HepG2 (cell line): ENCODE data around the gene PAPPA2. TPM values are rescaled to one million over a fixed set of nuclear protein-coding genes. Genes with fewer than 3 reads are reported as not detected.

Source experiments
- CC2D1A ChIP-seq: sonication (generic); formaldehyde crosslinking; IDR thresholded peaks from 2 replicates; pipeline ENCODE4 v1.8.1; 2023; ENCODE audit warnings: mild to moderate bottlenecking, missing genetic modification reagents
- CHD2 ChIP-seq: IDR thresholded peaks from 2 replicates; pipeline ENCODE4 v1.6.1; 2011; ENCODE audit warnings: low read depth, low read length, improper control_type of control experiment
- DMAP1 ChIP-seq: IDR thresholded peaks from 2 replicates; pipeline ENCODE4 v1.6.1; 2016
- IKZF1 ChIP-seq: fragments of 450-650 bp; IDR thresholded peaks from 2 replicates; pipeline ENCODE4 v1.7.1; 2016
- MAFF ChIP-seq: IDR thresholded peaks from 2 replicates; pipeline ENCODE4 v1.6.1; 2011; ENCODE audit warnings: low read depth, low read length, improper control_type of control experiment
- NR2F6 ChIP-seq, 2 experiments: IDR thresholded peaks; 2 replicates each; pipeline ENCODE4 v1.6.1; 2016; ENCODE audit warnings: antibody characterized with exemption in 1 of 2, mild to moderate bottlenecking in 1 of 2
- RNF2 ChIP-seq: fragments of 450-650 bp; conservative IDR thresholded peaks from 2 replicates; pipeline ENCODE4 v1.6.1; 2016; ENCODE audit warnings: low read depth
- SIX4 ChIP-seq: sonication (generic); formaldehyde crosslinking; IDR thresholded peaks from 2 replicates; pipeline ENCODE4 v1.4.0; 2020; ENCODE audit warnings: missing genetic modification reagents
- SRSF4 ChIP-seq: fragments of 200-400 bp; formaldehyde crosslinking; IDR thresholded peaks from one replicate; pipeline ENCODE4 v1.6.1; 2018; ENCODE audit warnings: mild to moderate bottlenecking, low read depth, low read length, moderate library complexity; ENCODE audit not compliant: poor library complexity, severe bottlenecking
- TMF1 ChIP-seq: sonication (generic); formaldehyde crosslinking; IDR thresholded peaks from 2 replicates; pipeline ENCODE4 v1.8.1; 2022; ENCODE audit warnings: low read depth, missing genetic modification reagents
- TP53 ChIP-seq: sonication (generic); formaldehyde crosslinking; conservative IDR thresholded peaks from 2 replicates; pipeline ENCODE4 v1.4.0; 2020; ENCODE audit warnings: missing genetic modification reagents
- ZBTB44 ChIP-seq: sonication (generic); formaldehyde crosslinking; IDR thresholded peaks from 2 replicates; pipeline ENCODE4 v1.4.0; 2020; ENCODE audit warnings: missing genetic modification reagents
- ZNF143 ChIP-seq: sonication (generic); formaldehyde crosslinking; IDR thresholded peaks from 2 replicates; pipeline ENCODE4 v1.4.0; 2020; ENCODE audit warnings: missing genetic modification reagents
- ZNF224 ChIP-seq: sonication (generic); formaldehyde crosslinking; IDR thresholded peaks from 2 replicates; pipeline ENCODE4 v1.5.0; 2020; ENCODE audit warnings: mild to moderate bottlenecking, missing genetic modification reagents
- ZNF234 ChIP-seq: sonication (generic); formaldehyde crosslinking; conservative IDR thresholded peaks from 2 replicates; pipeline ENCODE4 v1.5.1; 2020; ENCODE audit warnings: mild to moderate bottlenecking, missing genetic modification reagents
- ZNF414 ChIP-seq: sonication (generic); formaldehyde crosslinking; IDR thresholded peaks from 2 replicates; pipeline ENCODE4 v1.5.0; 2020; ENCODE audit warnings: missing genetic modification reagents
- ZNF547 ChIP-seq: sonication (generic); formaldehyde crosslinking; IDR thresholded peaks from 2 replicates; pipeline ENCODE4 v1.5.1; 2020; ENCODE audit warnings: mild to moderate bottlenecking, missing genetic modification reagents
- ZZZ3 ChIP-seq: sonication (generic); formaldehyde crosslinking; IDR thresholded peaks from 2 replicates; pipeline ENCODE4 v1.4.0; 2020; ENCODE audit warnings: missing genetic modification reagents, mild to moderate bottlenecking, borderline replicate concordance
- polyA plus RNA-seq, 8 experiments: library from polyadenylated mRNA; depleted of rRNA in 3 of 8; stranded (reverse) in 7 of 8; unstranded in 1 of 8; fragments of >200 nt; fragmentation: Illumina TruSeq in 4 of 8; extraction: Trizol in 4 of 8; gene quantifications; 2 replicates each; pipeline versions ENCODE4 v1.2.1 to v1.2.3, GENCODE V29; 2011 to 2016; ENCODE audit warnings: low read depth in 4 of 8, missing spikeins in 1 of 8, mixed read lengths in 1 of 8; ENCODE audit not compliant: insufficient read depth in 1 of 8
- total RNA-seq, 5 experiments: library from RNA; depleted of rRNA; stranded (reverse); fragments of >200 nt; fragmentation: Illumina TruSeq; extraction: Trizol; gene quantifications; 2 replicates each; pipeline ENCODE4 v1.2.3, GENCODE V29; 2016; ENCODE audit warnings: low read depth in 1 of 5
- TF ChIP-seq, protein P1 (sequence below), 2 experiments: fragments of 450-650 bp in 1 of 2; sonication (generic) in 1 of 2; formaldehyde crosslinking in 1 of 2; IDR thresholded peaks; 2 replicates each; pipeline versions ENCODE4 v1.6.1 to v1.8.0; 2016 to 2022; ENCODE audit warnings: antibody characterized with exemption in 1 of 2, mild to moderate bottlenecking in 1 of 2, missing genetic modification reagents in 1 of 2

Gene PAPPA2
- total and polyA plus RNA-seq, 2 of the 13 experiments (the other 11 are each of a cell fraction or from before 2014, with no cell fraction given): 0.01 TPM; not detected in 1

DNA sequence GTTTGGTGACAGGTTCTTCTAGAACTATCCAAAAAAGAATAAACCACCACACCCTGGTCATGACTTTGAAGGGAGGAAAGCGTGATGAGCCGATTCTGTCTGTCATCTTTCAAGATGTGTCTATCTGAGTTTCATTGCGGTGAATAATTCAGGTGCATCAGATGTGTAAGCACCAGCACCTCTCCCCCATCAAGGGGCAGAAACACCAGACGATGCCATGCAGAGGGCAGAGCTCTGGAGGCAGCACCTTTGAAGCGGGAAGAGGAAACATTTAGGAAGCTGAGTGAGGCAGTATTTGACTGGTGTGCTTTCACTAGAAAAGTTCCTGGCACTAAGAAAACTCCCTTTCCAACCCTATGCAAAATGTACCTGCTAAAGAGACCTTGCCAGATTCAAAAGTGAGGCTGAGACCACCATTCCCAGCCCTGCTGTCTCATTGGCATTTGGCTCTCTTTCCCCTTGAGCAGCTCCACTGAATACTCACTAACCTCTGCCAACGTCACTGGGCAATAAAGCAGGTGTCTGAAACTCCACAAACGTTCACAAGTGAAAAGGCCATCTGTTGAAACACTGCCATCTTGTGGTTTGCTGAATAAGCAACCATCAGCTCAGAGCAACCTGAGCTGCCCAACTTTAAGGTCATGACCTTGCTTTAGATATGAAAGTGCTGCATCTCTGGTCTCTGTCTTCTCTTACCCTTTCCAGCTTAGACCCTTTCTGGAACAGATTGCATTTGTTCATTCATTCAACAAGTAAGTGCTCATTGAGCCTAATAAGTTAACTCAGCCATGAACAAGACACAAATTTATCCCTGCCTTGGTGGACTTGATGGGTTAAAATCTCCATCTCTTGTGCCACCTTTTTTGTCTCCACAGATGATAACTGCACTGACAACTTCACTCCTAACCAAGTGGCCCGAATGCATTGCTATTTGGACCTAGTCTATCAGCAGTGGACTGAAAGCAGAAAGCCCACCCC lies 228.6 kb downstream of the PAPPA2 start (continued):
- TF ChIP-seq, protein P1, sequence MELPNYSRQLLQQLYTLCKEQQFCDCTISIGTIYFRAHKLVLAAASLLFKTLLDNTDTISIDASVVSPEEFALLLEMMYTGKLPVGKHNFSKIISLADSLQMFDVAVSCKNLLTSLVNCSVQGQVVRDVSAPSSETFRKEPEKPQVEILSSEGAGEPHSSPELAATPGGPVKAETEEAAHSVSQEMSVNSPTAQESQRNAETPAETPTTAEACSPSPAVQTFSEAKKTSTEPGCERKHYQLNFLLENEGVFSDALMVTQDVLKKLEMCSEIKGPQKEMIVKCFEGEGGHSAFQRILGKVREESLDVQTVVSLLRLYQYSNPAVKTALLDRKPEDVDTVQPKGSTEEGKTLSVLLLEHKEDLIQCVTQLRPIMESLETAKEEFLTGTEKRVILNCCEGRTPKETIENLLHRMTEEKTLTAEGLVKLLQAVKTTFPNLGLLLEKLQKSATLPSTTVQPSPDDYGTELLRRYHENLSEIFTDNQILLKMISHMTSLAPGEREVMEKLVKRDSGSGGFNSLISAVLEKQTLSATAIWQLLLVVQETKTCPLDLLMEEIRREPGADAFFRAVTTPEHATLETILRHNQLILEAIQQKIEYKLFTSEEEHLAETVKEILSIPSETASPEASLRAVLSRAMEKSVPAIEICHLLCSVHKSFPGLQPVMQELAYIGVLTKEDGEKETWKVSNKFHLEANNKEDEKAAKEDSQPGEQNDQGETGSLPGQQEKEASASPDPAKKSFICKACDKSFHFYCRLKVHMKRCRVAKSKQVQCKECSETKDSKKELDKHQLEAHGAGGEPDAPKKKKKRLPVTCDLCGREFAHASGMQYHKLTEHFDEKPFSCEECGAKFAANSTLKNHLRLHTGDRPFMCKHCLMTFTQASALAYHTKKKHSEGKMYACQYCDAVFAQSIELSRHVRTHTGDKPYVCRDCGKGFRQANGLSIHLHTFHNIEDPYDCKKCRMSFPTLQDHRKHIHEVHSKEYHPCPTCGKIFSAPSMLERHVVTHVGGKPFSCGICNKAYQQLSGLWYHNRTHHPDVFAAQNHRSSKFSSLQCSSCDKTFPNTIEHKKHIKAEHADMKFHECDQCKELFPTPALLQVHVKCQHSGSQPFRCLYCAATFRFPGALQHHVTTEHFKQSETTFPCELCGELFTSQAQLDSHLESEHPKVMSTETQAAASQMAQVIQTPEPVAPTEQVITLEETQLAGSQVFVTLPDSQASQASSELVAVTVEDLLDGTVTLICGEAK (IDR thresholded peaks at IDR 0.05): no peak
- TF ChIP-seq, protein P1 (CRISPR knock-in tag; IDR thresholded peaks at IDR 0.05): no peak
- no peak for TF ChIP-seq TP53 (CRISPR knock-in tag)
- no peak for TF ChIP-seq ZNF224 (CRISPR knock-in tag)
- TF ChIP-seq SRSF4: no peak
- no peak for TF ChIP-seq TMF1
- TF ChIP-seq ZNF547 (CRISPR knock-in tag): no peak
- 0 out of 2 replicates have a peak, but pooled peaks have one; percentile 46 for TF ChIP-seq MAFF
- no peak for TF ChIP-seq ZNF414
- no peak for TF ChIP-seq DMAP1 (CRISPR knock-in tag)
- no peak for TF ChIP-seq CHD2
- no peak for TF ChIP-seq RNF2
- no peak for TF ChIP-seq ZNF234 (CRISPR knock-in tag)
- no peak for TF ChIP-seq CC2D1A (CRISPR knock-in tag)
- no peak for TF ChIP-seq ZZZ3
- peak; percentile 88 for TF ChIP-seq NR2F6 (IDR thresholded peaks at IDR 0.05)
- TF ChIP-seq NR2F6 (CRISPR knock-in tag; IDR thresholded peaks at IDR 0.05): peak; percentile 90
- no peak for TF ChIP-seq SIX4 (CRISPR knock-in tag)
- no peak for TF ChIP-seq IKZF1
- TF ChIP-seq ZNF143 (CRISPR knock-in tag): no peak
- TF ChIP-seq ZBTB44 (CRISPR knock-in tag): no peak
